Kidney epithelial cell (primary cell): ENCODE data around the gene PMVK. TPM values are rescaled to one million over a fixed set of nuclear protein-coding genes. Genes with fewer than 3 reads are reported as not detected.

Experiments used
- DNase-seq: peaks from one replicate; pipeline ENCODE4 v3.0.0-alpha.2; 2010; ENCODE audit warnings: low read depth
- H3K27me3 ChIP-seq: 2 replicates; pipeline ENCODE4 v1.6.0; 2011; ENCODE audit warnings: low read length; ENCODE audit not compliant: control insufficient read depth, insufficient read depth
- H3K36me3 ChIP-seq: 2 replicates; pipeline ENCODE4 v1.5.1; 2011; ENCODE audit warnings: low read length; ENCODE audit not compliant: control insufficient read depth, insufficient read depth
- H3K4me3 ChIP-seq: 2 replicates; pipeline ENCODE4 v1.5.1; 2011; ENCODE audit warnings: low read depth, mild to moderate bottlenecking, control low read depth, low read length
- total RNA-seq: library from RNA; depleted of rRNA; stranded (reverse); fragments of >200 nt; gene quantifications from 2 replicates; pipeline ENCODE4 v1.2.3, GENCODE V29; 2015
- TF ChIP-seq, protein P1 (sequence below): IDR thresholded peaks from 2 replicates; pipeline ENCODE4 v1.5.1; 2011; ENCODE audit warnings: mild to moderate bottlenecking, moderate library complexity, low read length, control low read depth, inconsistent platforms; ENCODE audit not compliant: insufficient read depth, poor library complexity, severe bottlenecking

PMVK gene
- total RNA-seq, 1 donor from 2014 or later = 13.6 TPM

DNA sequence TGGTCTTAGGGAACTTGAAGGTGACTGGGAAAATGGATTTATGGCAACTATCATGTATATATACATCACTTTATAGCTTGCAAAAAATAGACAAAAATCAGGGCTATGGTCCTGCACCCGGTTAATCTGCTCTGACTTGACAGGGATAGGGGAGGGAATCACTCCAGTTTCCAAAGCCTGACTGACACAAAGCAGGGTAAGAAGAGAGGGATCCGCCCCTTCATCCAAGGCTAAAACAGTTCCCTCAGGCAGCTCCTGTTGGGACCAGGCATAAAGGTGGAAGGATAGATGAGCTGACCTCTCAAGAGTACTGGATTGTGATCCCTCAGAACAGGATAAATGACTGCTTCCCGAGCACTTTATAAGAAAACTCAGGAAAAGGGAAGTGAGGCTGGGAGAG is 18.0 kb upstream of the PMVK start:
- TF ChIP-seq, protein P1, sequence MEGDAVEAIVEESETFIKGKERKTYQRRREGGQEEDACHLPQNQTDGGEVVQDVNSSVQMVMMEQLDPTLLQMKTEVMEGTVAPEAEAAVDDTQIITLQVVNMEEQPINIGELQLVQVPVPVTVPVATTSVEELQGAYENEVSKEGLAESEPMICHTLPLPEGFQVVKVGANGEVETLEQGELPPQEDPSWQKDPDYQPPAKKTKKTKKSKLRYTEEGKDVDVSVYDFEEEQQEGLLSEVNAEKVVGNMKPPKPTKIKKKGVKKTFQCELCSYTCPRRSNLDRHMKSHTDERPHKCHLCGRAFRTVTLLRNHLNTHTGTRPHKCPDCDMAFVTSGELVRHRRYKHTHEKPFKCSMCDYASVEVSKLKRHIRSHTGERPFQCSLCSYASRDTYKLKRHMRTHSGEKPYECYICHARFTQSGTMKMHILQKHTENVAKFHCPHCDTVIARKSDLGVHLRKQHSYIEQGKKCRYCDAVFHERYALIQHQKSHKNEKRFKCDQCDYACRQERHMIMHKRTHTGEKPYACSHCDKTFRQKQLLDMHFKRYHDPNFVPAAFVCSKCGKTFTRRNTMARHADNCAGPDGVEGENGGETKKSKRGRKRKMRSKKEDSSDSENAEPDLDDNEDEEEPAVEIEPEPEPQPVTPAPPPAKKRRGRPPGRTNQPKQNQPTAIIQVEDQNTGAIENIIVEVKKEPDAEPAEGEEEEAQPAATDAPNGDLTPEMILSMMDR = no peak
- no peak overlapping the region for H3K4me3 ChIP-seq
- DNase-seq = no peak

DNA sequence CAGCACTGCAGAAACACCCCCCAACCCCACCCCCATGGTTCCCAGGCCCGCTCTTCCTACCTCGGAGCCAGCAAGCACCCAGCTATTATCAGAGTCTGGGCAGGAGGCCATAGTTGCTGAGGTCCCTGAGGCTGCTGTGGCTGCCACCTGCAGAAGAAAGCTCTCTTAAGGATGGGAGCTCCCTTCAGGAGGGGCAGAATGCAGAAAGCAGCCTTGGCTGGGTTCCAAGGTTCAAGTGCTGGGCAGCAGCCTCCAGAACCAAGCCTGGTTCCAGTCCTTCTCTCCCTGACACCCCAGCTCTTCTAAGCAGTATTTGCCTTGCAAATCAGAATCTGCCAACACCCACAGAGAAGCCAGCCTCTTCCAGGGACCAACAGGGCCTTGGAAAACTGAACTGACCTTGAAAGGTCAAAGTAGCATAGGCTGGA is 17.1 kb upstream of the PMVK start:
- H3K4me3 ChIP-seq = no peak overlapping the region
- H3K36me3 ChIP-seq = no peaks in the 10 kb centered on the region
- DNase-seq = no peak
- TF ChIP-seq, protein P1 = no peak
- no peaks in the 10 kb centered on the region for H3K27me3 ChIP-seq

More for the DNA sequence above, 18.0 kb upstream of the PMVK start:
- Histone ChIP-seq H3K27me3 (no peaks in the 10 kb centered on the region), H3K36me3 (peaks cover under 1% of the 10 kb centered on the region)

DNA sequence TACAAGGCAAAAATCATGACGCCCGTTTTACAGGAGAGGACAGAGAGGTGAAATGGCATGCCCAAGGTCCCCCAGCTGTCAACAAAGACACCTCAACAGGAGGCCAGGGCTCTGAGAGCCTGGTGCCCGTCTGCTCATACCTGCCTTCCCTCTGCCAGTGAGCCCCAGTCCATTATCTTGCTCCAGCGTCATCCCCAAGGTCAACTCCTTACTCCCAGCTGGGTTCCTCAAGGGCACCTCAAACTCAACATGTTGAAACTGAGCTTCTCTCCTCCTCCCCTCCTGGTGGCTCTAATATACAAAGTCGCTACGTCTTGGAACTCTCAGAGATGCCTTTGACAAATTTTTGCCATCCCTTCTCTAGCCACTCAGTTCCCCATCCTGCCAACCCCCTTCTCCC is 16.1 kb upstream of the PMVK start:
- DNase-seq = no peak
- H3K27me3 ChIP-seq = no peaks in the 10 kb centered on the region
- TF ChIP-seq, protein P1 = no peak
- peaks cover 2% of the 10 kb centered on the region for H3K36me3 ChIP-seq
- no peak overlapping the region for H3K4me3 ChIP-seq

DNA sequence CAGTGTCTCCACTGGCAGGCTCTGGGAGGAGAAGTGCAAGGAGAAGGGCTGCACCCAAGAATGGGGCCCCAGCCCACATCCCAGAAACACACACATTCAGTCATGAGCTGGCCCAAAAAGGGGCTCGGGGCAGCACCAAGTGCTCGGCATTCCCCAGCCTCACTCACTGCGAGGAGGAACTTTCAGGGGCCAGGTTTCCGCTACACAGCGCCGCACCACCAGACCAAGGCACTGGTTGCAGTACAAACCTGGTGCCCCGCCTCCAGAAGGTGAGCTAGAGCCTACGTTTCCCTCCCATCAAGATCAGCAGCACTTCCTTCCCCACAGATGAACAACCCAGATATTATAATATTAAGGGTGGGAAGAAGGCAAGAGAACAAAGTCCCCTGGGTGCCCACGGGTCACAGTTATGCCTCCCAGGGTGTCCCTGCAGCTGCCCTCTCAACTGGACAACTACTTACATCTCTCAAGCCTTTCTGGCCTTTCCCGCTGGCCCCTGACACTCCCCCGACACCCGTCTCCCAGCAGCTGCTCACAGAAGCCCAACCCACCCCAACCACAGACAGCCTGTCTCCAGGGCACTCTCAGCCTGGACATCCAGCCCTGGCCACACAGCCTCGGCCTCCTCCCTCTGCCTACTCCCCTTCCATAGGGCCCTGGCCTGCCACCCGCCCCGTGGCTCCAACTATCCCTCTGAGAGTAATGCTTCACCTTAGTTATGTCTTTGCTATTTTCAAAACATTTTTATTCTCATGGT is 15.6 kb upstream of the PMVK start:
- TF ChIP-seq, protein P1 = no peak
- Histone ChIP-seq H3K4me3 (no peak overlapping the region), H3K27me3 (no peaks in the 10 kb centered on the region), H3K36me3 (peaks cover 4% of the 10 kb centered on the region)
- no peak for DNase-seq

DNA sequence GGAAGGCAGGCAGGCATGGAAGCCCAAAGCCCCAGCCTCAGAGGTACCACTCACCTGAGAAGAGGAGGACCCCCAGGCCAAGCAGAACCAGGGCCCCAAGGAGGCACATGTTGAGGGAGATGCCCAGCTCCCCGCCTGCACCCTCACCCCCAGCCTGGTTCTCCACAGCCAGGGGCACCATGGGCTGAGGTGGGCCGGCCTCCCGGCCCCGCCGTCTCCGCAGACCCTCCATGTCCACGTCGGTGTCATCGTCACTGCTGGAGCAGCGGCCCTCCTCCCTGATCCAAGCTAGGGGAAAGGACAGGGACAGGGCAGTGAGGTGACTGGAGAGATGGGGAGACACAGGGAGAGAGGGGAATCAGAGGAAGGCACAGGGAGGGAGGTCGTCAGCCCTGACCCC is 11.6 kb upstream of the PMVK start:
- Histone ChIP-seq H3K36me3 (peaks cover 4% of the 10 kb centered on the region), H3K4me3 (no peak overlapping the region), H3K27me3 (no peaks in the 10 kb centered on the region)
- DNase-seq = no peak
- TF ChIP-seq, protein P1 = no peak
